T-helper 2 cell (primary cell): ENCODE data around the gene NANP.

ENCODE experiments used
- DNase-seq, 5 experiments: peaks; one replicate each; pipeline versions ENCODE4 v3.0.0 to v3.0.0-alpha.2; 2012 to 2022

NANP gene

GRCh38 chr20:25567286-25567685 is 56.5 kb downstream of the NANP start:
- no peak for DNase-seq

GRCh38 chr20:25566821-25567220 is 57.0 kb downstream of the NANP start:
- DNase-seq: no peak

GRCh38 chr20:25565578-25566157 is 58.1 kb downstream of the NANP start:
- DNase-seq: no peak

- DNase-seq: no peak
Measured at GRCh38 chr20:25563876-25564275, 59.9 kb downstream of the NANP start.

- DNase-seq: no peak
Measured at GRCh38 chr20:25563362-25563761, 60.5 kb downstream of the NANP start.
